Stimulated activated CD4-positive, alpha-beta T cell treated with anti-CD3 and anti-CD28 coated beads, Interleukin-4, amount 100 ng/mL, for 48 hours (primary cell): ENCODE results near the gene NECAP2.
"Not testable (repeated sequence)": the region's sequence is repeated elsewhere in the genome, so short reads cannot be mapped to it uniquely, and the experiment has no call there.

Source experiments
- DNase-seq, 2 donors: peaks; one replicate each; pipeline ENCODE4 v3.0.0-alpha.2; 2020; ENCODE audit warnings: low read depth in 2 of 2

The NECAP2 gene

GRCh38 chr1:16498047-16498446 is 57.5 kb downstream of the NECAP2 start:
- DNase-seq = not testable (repeated sequence)

DNA sequence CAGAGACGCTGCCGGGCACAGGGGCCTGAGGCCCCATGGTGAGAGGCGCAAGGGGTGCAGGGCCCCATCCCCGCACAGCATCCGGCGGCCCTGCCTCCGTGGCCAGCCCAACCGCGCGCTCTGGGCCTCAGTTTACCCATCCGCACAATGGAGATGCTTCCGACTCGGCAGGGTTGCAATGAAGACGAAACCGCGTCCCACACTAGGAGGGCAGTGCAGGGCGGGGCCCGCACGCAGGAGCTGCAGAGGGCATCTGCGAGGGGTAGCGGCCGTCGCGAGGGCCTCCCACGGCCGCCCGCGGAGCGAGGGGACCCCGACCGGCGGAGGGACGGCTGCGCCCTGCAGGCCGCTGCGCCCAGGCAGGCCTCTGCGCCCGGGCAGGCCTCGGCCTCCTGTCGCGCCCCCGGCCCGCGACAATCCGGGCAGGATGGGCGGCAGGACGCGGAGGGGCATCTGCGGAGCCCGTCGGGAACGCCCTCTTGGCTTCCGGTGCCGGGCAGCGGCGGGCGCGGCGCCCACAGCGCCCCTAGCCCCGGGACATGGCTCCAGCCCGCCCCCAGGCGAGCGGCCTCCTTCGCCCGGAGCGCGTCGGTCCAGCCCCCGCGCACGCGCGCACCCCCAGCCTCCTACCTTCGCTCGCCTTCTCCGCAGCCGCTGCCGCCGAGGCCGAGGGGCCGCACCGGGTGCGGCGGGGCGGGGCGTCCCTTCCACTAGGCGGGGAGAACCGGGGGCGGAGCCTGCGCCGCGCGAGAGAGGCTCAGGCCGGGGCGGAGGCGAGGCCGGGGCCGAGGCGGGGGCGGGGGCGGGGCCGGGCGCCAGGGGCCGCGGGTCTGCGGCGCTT is 58.3 kb downstream of the NECAP2 start:
- DNase-seq = peak; percentile 73 to 81

GRCh38 chr1:16500466-16500865 is 59.9 kb downstream of the NECAP2 start:
- DNase-seq = not testable (repeated sequence)

- not testable (repeated sequence) for DNase-seq
Measured at GRCh38 chr1:16500975-16501374, 60.5 kb downstream of the NECAP2 start.

DNA sequence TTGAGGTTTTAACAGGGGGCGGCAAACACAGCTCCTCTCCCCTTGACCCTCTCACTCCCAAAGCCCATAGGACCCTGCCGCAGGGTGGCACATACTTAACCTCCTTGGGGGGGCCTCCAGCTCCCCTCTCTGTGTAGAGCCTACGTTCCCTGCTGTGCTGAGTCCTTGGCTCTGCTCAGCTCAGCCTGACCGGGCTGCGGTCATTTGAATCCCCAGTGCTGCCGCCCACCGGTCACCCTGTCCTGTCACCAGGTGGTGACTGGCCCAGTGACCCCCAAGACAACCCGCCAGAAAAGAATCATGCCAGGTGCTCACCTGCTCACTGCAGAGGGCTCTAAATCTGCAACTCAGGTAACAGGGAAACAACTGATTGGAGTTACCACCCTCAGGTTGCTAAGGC is 60.9 kb downstream of the NECAP2 start:
- DNase-seq = not testable (repeated sequence)

DNA sequence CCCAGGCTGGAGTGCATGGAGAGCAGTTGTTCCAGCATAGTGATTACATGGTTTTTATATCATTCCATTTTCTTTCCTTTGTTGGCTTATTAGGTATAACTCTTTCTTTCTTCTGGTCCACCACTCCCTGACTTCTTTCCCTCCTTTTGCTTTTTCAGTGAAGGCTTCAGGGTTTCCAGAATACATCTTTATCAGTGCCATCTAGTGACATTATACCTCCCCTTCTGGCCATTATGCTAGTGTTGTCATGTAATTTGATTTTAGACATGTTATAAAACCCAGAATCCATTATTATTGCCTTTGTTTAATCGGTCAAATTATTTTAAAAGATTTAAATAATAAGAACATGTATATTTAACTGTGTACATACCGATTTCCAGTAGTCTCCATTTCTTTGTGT is 63.0 kb downstream of the NECAP2 start:
- no peak for DNase-seq

DNA sequence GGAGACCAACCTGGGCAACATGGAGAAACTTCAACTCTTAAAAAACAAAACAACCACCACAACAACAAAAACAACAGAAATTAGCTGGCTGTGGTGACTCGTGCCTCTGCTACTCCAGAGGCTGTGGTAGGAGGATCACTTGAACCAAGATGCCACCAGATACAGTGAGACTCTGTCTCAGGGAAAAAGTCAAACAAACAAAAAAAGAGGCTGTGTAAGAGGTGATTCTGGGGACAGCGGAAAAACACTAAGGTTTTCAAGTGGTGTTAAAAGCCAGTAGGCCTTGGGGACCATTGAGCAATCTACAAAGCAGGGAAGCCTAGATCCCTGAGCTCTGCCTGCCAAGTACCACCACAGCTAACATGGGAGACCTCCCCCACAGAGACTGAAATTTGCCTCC is 65.3 kb downstream of the NECAP2 start:
- DNase-seq = not testable (repeated sequence)

- not testable (repeated sequence) for DNase-seq
Measured at GRCh38 chr1:16506364-16507136, 66.0 kb downstream of the NECAP2 start.

DNA sequence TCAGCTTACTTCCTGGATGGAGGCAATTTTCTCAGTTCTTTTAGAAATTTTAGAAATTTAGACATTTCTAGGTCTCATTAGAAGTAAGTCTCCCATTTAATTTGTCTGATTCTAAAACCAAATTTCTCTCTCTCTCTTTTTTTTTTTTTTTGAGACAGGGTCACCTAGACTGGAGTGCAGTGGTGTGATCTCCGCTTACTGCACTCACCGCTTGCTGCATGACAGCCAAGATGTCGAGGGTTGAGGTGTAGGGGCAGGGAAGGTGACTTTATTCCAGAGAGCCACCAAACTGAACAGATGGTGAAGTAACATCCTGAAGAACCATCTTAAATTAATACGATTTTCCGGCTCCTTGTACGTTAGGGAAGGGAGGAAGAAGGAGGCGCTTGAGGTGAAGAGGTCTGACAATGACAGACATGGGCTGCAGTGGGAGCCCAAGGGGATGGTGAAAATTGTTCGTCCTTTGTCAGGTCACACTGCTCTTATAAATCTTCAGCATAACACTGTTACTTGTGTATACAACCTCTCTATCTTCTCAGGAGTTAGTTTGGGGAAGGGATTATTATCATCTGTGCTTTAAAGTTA is 68.4 kb downstream of the NECAP2 start:
- peak in 1 of 2 donors; percentile 11 for DNase-seq
